Posterior cingulate gyrus (tissue), 11 donors: ENCODE measurements around the gene NINJ2.

Experiments
- DNase-seq, 10 donors: peaks; one replicate each; pipeline versions ENCODE4 v3.0.0 to v3.0.0-alpha.2; 2020 to 2021; ENCODE audit warnings: mixed read lengths in 3 of 10
- intact Hi-C: fragments of 100-400 bp; cut with DNase I; formaldehyde crosslinking; loops from one replicate; pipeline ENCODE4 v1.15.1; 2023

The NINJ2 gene

GRCh38 chr12:560691-561390, 102.4 kb downstream of the NINJ2 start:
- intact Hi-C loops = loop anchor here (10.0 kb wide), 1 partner anchor 534 kb away; no protein-coding TSS in a partner anchor

GRCh38 chr12:559906-560455, 103.3 kb downstream of the NINJ2 start:
- DNase-seq = peak in 2 of 10 donors; percentile 58 to 65
- intact Hi-C loops = loop anchor here (10.0 kb wide), 1 partner anchor 535 kb away; no protein-coding TSS in a partner anchor

More at GRCh38 chr12:560691-561390, 102.4 kb downstream of the NINJ2 start:
- DNase-seq = peak in 2 of 10 donors; percentile 47 to 49

GRCh38 chr12:559208-559905, 103.9 kb downstream of the NINJ2 start:
- intact Hi-C loops = no loop called here
- DNase-seq = peak in 1 of 10 donors; percentile 54

- intact Hi-C loops = no loop called here
- DNase-seq = no peak
Measured at GRCh38 chr12:558580-558979, 104.7 kb downstream of the NINJ2 start.

GRCh38 chr12:556498-556897, 106.7 kb downstream of the NINJ2 start:
- DNase-seq = peak in 2 of 10 donors; percentile 25 to 69
- intact Hi-C loops = no loop called here

- intact Hi-C loops = no loop called here
- DNase-seq = peak in 2 of 10 donors; percentile 37 to 69
Measured at GRCh38 chr12:554001-554285, 109.3 kb downstream of the NINJ2 start.

- peak in 2 of 10 donors; percentile 58 to 78 for DNase-seq
- intact Hi-C loops = no loop called here
Measured at GRCh38 chr12:553216-554000, 109.8 kb downstream of the NINJ2 start.

GRCh38 chr12:552466-552865, 110.8 kb downstream of the NINJ2 start:
- DNase-seq = peak in 2 of 10 donors; percentile 16 to 22
- intact Hi-C loops = no loop called here

GRCh38 chr12:550473-551260, 112.6 kb downstream of the NINJ2 start:
- intact Hi-C loops = no loop called here
- peak in 2 of 10 donors; percentile 55 to 76 for DNase-seq

- peak in 3 of 10 donors; percentile 42 to 70 (median 59) for DNase-seq
- intact Hi-C loops = no loop called here
Measured at GRCh38 chr12:549476-550082, 113.7 kb downstream of the NINJ2 start.

GRCh38 chr12:547883-548470, 115.3 kb downstream of the NINJ2 start:
- peak in 3 of 10 donors; percentile 54 to 78 (median 64) for DNase-seq
- intact Hi-C loops = loop anchor here (1.0 to 2.0 kb wide), 2 partner anchors 95 to 106 kb away; no protein-coding TSS in a partner anchor

GRCh38 chr12:546920-547845, 116.1 kb downstream of the NINJ2 start:
- peak in 9 of 10 donors; percentile 52 to 96 (median 71) for DNase-seq
- intact Hi-C loops = loop anchor here (1.0 to 2.0 kb wide), 2 partner anchors 94 to 105 kb away; no protein-coding TSS in a partner anchor

- peak in 3 of 10 donors; percentile 47 to 83 (median 83) for DNase-seq
Measured at GRCh38 chr12:546265-546919, 116.9 kb downstream of the NINJ2 start.

GRCh38 chr12:545835-546234, 117.4 kb downstream of the NINJ2 start:
- no peak for DNase-seq
- intact Hi-C loops = loop anchor here (2.0 kb wide), 1 partner anchor 93 kb away; no protein-coding TSS in a partner anchor

More at GRCh38 chr12:546265-546919, 116.9 kb downstream of the NINJ2 start:
- intact Hi-C loops = loop anchor here (2.0 kb wide), 1 partner anchor 94 kb away; no protein-coding TSS in a partner anchor

GRCh38 chr12:544941-545635, 118.2 kb downstream of the NINJ2 start:
- intact Hi-C loops = no loop called here
- peak in 3 of 10 donors; percentile 15 to 61 (median 58) for DNase-seq

GRCh38 chr12:544142-544541, 119.1 kb downstream of the NINJ2 start:
- peak in 2 of 10 donors; percentile 65 to 70 for DNase-seq
- intact Hi-C loops = no loop called here
